Melanocyte of skin (primary cell): ENCODE measurements around the gene MBOAT1. TPM values are rescaled to one million over a fixed set of nuclear protein-coding genes. Genes with fewer than 3 reads are reported as not detected.

ENCODE experiments used
- total RNA-seq, 2 donors: library from RNA; depleted of rRNA; stranded (reverse); fragments of >200 nt; gene quantifications; 2 replicates each; pipeline ENCODE4 v1.2.3, GENCODE V29; 2012

Gene MBOAT1
- total RNA-seq = 10 to 100 TPM; 21.0 to 39.0 TPM

GRCh38 chr6:20212392-20213111, at the start of gene MBOAT1:
Gene MBOAT1 (minus strand): TSS chr6:20212469. CDS start chr6:20212234, 235 bp downstream.

Other genes with a start within 250 kb of the MBOAT1 start
- gene E2F3, start 189.4 kb upstream of the MBOAT1 start, total RNA-seq = 10 to 100 TPM in 1 of 2 donors, 1 to 10 TPM in 1; 7.6 to 13.7 TPM